NCI-H2029 treated with DMSO at 0.1 percent for 48 hours (cell line): ENCODE measurements around the gene FBN1.

ENCODE experiments used
- DNase-seq: peaks from one replicate; lab custom pipeline; 2025; lab: John Stamatoyannopoulos, UW

The FBN1 gene

GRCh38 chr15:48645558-48646330 is at the start of gene FBN1:
Gene FBN1, minus strand, starts transcription at chr15:48645709. Its CDS starts 940 bp downstream, at chr15:48644769.
- no peak for DNase-seq

- DNase-seq: no peak
These were observed 48.0 kb upstream of the FBN1 start for GRCh38 chr15:48693484-48693883.

- DNase-seq: no peak
These were observed 43.0 kb upstream of the FBN1 start for GRCh38 chr15:48688493-48688892.

GRCh38 chr15:48683991-48684765 is 38.7 kb upstream of the FBN1 start:
- no peak for DNase-seq

- DNase-seq: no peak
These were observed 37.6 kb upstream of the FBN1 start for GRCh38 chr15:48682942-48683651.

GRCh38 chr15:48681353-48681752 is 35.8 kb upstream of the FBN1 start:
- DNase-seq: no peak

GRCh38 chr15:48680841-48681240 is 35.3 kb upstream of the FBN1 start:
- DNase-seq: no peak

GRCh38 chr15:48679952-48680351 is 34.4 kb upstream of the FBN1 start:
- no peak for DNase-seq

GRCh38 chr15:48678851-48679250 is 33.3 kb upstream of the FBN1 start:
- no peak for DNase-seq

- no peak for DNase-seq
These were observed 32.3 kb upstream of the FBN1 start for GRCh38 chr15:48677821-48678220.

- DNase-seq: no peak
These were observed 29.9 kb upstream of the FBN1 start for GRCh38 chr15:48675436-48675835.

GRCh38 chr15:48674876-48675275 is 29.4 kb upstream of the FBN1 start:
- DNase-seq: no peak

- no peak for DNase-seq
These were observed 26.7 kb upstream of the FBN1 start for GRCh38 chr15:48672206-48672605.

GRCh38 chr15:48671103-48672022 is 25.9 kb upstream of the FBN1 start:
- DNase-seq: no peak

- DNase-seq: no peak
These were observed 22.2 kb upstream of the FBN1 start for GRCh38 chr15:48667701-48668100.

- no peak for DNase-seq
These were observed 18.9 kb upstream of the FBN1 start for GRCh38 chr15:48664436-48664835.

- DNase-seq: no peak
These were observed 12.6 kb upstream of the FBN1 start for GRCh38 chr15:48657950-48658591.

GRCh38 chr15:48654801-48655200 is 9.3 kb upstream of the FBN1 start:
- no peak for DNase-seq

GRCh38 chr15:48653913-48654670 is 8.6 kb upstream of the FBN1 start:
- no peak for DNase-seq

- no peak for DNase-seq
These were observed 7.7 kb upstream of the FBN1 start for GRCh38 chr15:48653216-48653615.
